DMS153 treated with DMSO at 0.1 percent for 48 hours (cell line): ENCODE results near the gene PARVA.
"Not testable (repeated sequence)": the region's sequence is repeated elsewhere in the genome, so short reads cannot be mapped to it uniquely, and the experiment has no call there.

Experiments used
- DNase-seq: peaks from one replicate; lab custom pipeline; 2025; ENCODE audit not compliant: unreplicated experiment; lab: John Stamatoyannopoulos, UW

The PARVA gene

DNA sequence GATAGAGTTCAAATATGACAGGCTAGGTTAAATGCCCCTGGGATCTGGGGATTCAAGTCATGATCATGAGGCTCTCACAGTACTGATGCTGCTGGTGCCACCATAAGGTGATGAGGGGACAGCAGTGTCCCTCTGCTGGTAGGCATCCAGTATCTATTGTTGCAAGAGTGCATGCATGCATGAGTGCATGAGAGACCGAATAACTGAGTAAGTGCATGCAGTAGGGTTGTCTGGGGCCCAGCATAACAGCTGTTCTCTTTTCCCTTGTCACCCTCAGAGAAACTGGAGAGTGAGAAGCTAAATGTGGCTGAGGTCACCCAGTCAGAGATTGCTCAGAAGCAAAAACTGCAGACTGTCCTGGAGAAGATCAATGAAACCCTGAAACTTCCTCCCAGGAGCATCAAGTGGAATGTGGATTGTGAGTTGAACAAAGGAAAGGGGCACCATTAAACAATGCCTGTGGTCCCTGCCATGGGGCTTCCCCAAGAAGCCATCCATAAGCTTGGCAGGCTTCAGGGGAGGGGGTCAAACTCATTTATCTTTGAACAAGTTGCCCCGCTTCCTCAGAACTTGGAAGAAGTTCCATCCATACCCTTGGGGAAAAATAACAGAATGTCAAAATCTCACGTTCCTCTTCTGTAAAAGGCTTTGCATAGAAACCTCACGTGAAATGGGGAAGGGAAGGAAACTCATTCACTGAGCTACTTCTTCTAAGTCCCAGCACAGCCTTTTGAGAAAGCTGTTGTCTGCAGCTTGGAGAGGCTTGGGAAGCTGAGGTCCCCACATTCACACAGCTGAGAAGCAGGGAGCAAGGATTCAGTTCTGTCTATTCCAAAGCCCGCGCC, 119.0 kb downstream of the PARVA start:
- no peak for DNase-seq

DNA sequence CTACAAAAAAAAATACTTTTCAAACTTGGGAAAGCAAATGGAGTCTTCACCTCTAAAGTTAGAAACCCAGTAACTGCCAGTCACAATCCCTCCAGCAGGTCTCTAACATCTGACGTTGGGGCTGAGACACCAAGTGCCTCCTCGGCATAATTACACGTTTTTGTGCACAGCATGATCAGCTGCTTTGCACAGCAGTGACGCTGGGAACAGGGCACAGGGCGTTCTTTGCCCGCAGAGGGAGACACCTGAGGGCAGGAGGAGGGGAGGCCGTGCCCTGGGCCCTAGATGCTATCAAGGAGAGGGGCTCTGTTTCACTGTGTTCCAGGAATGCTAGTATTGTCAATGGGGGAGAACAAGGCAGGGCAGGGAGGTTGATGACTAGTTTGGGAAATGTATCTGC, 120.1 kb downstream of the PARVA start:
- no peak for DNase-seq

DNA sequence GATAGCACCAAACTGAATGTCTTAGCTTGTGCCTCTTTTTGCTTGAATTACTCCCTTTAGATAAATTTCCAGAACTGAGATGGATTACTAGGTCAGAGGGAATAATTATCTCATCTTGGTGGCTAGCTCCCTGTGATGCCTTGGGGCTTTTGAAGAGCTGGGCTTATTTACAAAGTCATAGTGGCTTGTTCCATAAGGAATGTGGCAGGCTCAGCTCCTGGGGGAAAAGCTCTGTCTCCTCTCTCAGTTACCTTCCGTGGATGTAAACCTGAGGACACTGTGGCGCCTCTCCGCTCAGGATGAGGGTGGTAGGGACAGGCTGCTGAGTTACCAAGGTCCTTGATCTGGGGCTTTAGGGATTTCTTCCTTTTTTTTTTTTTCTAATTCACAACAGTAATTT, 121.7 kb downstream of the PARVA start:
- DNase-seq, result no peak

DNA sequence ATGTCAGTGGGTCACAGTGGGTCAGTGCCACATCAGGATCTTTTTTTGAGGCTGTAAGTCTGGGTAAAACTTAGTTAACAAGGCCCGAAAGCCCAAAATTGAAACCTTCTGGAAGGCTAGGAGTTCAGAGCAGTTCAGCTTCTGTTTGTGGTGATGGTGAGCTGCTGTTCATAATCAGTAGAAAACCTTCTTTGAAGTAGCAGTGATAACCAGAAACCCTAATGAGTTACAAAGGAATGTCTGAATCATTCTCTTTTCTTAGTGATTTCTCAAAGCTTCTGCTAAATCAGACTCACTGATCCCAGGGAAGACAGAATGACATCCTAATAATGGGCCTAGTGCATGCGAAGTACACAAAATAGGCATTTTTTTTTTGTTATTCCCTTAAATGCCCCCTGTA, 124.7 kb downstream of the PARVA start:
- DNase-seq, result no peak

DNA sequence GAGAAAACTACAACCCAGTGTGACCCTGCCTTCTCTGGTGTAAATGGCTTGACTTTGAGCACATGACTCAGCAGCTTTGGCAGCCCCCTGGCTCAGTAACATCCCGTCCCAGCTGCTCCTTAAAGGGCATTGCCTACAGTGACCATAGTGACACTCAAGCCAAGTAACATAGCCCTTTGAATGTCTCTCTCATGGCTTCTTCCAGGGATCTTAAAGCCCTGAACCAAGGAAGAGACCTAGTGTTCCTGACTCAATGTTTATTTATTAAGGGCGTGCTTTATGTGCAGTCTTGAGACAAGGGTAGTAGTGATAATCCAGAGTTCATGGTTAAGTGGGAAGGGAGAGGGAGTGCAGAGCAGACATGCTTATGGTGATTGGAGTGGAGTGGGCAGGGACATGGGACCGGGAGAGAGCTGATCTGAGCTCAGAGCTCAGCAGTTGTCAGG, 125.7 kb downstream of the PARVA start:
- no peak for DNase-seq

DNA sequence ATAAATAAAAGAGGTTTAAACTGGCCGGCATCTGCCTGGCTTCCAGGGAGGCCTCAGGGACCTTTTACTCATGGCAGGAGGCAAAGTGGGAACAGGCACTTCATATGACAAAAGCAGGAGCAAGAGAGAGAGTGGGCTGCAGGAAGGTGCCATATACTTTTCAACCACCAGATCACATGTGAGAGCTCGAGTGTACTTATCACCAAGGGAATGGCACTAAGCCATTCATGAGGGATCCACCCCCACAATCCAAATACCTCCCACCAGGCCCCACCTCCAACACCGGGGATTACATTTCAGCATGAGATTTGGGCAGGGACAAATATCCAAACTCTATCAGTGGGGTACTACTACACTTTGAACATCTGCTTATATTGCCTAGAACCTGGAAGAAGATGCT, 126.5 kb downstream of the PARVA start:
- no peak for DNase-seq

DNA sequence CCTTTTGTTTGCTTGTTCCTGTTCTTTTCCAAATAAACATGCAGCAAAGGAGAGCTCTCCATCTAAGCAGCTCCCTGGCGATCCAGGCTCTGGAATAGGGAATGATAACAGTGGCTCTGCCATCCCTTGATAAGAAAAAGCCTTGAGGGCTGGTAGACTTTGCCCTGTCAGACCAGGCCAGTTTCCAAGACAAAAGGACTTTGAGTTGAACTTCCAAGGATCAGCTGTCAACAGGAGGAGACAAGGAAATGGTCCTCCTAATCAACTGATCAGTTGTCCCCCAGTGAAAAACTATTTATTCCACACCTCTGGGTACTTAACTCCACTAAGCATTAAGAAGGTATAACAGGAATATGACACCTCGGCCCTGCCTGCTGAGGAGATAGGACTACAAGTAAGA, 127.8 kb downstream of the PARVA start:
- no peak for DNase-seq

DNA sequence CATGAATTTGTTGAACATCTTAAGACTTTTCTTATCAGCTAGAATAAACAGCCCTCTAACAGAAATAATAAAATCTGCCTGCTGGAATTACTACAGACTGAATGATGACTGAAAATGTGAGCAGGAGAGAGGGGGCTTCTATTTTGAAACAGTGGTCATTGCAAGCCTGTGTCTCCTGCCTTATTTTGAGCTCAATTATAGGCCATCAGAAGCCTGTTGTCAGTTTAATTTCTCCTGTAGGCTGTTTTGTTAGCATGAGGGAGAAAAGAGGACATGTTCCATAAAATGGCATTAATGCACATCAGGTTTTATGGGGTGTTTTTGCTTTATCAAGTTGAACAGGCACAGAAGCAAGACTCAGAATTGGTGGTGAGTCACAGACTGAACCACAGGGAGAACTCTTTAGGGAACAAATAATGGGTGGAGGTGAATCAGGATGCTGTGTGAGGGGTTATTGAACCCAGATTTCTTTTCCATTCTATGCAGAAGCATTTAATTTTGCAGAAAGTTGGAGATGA, 129.1 kb downstream of the PARVA start:
- DNase-seq, result no peak

DNA sequence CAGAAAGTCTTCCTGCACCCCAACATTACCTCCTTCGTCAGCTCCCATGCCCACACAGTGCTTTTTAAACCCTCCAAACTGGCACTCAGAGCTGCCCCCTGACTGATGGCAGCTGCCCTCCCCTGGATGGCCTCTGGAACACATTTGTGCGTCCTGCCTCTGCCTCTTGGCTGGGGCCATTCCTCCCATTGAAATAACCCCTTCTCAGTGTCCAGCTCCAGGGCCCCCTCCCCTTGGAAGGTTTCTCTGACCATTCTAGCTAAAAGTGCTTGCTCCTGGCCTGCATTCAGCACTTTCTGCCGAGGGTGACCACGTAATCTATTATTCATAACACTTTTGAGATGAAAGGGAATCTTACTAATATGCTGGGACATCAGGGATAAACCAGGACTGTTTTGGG, 130.0 kb downstream of the PARVA start:
- DNase-seq, result no peak

DNA sequence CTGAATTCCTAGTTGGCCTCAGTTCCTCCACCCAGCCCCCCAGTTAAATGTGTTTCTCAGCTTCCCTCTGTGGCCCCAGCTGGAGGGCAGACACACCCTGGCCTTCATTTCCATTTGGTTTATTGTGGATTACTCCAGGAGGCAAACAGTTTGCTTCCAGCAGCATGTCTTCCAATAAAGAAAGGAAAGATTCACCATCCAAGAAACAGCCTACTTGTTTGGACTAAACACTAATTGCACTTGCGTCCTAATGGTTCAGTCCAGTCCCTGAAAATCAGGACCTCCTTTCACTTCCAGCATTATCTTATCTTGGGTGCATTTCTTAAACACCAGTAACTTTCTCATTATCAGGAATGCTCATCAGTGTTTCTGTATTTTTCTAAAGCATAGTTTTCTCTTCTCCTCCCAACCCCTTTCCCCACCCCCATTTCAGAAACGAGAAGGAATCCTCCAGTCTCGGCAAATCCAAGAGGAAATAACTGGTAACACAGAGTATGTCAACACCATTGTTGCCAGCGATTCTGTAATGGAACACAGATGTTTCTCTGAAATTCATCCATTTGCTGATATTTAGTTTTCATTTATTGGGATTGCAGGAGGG, 130.9 kb downstream of the PARVA start:
- DNase-seq, result no peak

DNA sequence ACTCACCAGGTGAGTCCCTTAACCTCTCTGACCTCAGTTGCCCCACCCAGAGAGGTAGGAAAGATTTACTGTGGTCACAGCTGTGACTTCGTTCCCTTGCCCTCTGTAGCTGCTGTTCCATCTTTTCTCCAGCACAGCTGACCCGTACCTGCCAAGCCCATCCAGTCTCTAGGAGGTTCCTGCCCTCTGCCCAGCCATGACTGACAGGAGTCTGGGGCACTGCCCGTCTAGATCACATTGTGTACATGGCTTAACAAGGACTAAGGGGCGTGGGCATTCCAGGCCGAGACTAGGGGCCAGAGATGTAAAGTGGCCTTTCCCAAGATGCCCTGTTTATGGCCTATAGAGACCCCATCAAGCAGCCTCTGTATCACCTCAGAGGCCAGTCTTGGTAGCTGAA, 132.0 kb downstream of the PARVA start:
- DNase-seq, result no peak

DNA sequence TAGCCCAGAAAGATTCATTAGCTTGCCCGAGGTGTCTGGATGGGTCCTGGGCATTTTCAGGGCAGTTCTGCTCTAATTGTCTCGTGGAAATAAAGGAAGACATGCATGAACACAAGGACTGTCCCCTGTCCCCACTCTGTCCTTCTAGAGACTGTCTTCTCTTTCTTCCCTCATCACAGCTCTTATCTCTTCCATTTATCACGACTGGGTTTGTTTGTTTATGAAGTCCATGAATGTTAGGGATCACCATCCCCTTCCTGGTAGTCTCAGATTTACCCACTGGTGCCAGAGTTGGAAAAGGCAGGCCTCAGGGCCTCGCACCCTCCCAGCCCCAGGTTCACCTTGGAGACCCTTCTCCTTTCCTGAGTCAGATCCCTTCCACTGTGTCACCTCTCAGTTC, 134.8 kb downstream of the PARVA start:
- no peak for DNase-seq

DNA sequence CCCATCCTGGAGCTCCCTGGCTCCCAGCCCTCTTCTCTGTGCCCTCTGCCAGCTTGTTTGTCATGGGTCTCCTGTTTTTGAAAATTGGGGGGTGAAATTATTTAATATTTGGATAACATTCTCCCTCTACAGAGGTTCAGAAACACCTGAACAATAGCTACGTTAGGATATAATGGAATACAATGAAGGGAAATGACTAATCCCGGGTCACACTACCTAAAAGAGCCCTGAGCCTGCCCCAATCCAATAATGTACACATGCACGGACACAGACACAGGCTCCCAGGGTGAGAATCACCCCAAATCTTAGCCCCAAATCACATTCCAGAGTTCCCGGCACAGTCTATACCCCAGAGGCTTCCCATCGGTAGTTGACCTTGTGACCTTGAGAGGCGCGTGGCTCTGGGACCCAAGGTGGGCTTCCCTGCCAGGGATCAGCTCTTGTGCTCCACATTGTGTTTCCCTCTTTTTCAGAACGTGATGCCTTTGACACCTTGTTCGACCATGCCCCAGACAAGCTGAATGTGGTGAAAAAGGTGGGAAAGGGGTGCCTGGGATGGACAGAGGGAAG, 135.5 kb downstream of the PARVA start:
- no peak for DNase-seq

DNA sequence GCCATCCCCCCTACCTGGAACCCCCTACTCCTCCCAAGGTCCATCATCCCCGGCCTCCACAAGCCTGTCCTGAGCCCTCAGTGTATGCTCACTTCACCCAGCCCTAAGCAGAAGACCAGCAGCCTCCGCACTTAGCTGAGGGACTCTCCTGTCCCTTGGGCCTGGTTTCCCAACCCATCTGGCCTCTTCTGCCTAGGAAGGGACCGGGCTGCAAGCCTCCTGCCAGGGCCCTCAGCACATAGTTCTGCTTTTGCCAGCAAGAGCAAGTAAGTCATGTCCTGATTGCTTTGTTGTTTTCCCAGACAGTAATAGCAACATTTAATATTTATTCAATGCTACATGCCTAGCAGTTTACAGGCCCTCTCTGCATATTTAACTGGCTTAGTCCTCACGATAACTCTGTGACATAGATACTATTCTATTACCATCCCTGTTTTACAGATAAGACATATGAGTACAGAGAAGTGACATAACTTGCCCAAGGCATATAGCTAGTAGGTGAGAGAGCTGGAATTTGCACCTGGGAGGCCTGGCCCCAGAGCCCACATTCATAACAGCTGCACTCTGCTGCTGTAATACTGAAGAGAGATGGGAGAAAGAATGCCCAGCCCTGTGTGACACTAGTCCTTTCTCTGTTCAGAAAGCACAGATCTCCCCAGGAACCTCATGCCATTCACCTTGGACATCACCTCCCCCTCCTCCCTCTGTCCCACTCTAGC, 139.2 kb downstream of the PARVA start:
- no peak for DNase-seq

DNA sequence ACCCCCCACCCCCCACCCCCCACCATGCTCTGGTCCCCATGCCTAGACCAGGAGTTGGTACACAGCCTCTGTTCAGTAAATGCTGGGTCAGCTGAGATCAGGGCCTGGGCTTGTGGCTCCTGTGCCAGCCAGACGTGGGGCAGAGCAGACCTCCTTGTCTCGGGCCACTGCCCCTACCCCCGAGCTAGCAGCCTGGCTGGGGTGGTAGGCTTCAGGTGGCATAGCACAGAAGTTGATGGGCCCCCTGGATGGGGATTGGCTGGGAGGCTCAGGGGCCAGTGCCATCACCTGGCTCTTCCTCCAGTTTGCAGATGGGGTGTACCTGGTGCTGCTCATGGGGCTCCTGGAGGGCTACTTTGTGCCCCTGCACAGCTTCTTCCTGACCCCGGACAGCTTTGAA, 139.9 kb downstream of the PARVA start:
- no peak for DNase-seq

DNA sequence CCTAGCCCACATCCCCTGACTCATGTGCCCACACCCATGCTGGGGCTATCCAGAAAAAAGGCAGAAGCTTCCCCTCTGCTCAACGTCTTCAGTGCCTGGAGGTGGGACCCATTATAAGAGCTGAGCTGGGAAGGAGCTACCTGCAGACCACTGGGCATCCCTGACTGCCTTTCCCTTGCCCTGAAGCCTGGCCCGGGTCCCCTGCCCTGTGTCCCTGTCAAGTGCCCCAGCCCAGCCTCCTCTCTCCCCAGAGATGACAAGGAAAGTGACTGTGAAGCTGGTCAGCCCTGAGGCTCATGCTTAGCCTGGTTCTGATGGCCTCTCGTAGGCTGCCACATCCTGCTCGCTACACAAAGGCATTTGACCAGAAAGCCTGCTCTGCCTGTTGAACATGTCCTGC, 140.4 kb downstream of the PARVA start:
- no peak for DNase-seq

DNA sequence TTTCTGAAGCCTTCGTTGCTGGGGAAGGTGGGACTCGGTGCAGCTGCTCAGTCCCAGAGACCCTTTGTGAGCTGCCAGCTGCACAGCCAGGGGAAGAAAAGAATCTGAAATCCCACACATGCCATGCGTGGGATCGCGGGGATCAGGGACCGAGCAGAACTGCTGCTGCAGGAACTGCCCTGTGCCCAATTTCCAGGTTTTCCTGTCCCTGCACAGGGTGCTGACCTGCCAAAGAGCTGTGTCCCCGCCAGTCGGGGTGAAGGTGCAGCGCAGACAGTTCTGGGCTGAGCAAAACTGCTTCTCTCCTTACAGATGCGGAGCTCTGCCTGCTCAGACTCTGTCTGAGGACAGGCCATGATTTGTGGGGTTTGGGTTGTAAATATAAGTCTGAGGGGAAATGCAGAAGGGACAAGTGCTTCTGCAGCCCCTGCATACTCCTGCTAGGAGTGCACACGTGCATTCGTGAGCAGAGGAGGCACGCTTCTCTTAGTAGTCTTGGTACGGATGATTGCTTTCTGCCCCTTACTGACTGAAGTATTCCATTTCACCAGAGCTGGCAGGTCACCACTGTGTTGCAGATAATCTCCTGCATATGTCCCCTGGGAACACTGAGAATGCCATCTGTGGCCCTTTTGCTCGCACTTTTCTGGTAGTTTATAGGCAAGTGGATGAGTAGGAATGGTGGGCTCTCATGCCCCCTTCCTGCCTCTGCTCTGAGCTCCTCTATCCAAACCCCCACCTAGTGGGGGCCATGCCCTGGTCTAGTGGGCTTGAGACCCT, 141.4 kb downstream of the PARVA start:
- no peak for DNase-seq

DNA sequence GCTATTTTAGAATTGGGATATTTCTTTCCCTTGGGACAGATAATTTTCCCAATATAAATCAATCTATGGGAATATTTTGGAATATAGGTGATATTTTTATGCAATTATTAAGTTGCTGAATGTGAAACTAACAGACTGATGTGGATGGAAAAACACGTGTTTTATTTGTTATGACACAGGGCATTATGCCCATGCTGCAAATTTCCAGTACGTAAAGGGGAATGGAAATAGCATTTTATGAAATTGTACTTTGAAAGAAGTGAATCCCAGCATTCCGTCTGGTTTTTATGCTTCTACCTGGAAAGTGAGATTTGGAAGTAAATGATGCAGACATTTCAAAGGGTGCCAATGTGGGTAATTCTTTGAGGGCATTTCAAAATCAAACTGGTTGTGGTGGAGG, 142.7 kb downstream of the PARVA start:
- no peak for DNase-seq

DNA sequence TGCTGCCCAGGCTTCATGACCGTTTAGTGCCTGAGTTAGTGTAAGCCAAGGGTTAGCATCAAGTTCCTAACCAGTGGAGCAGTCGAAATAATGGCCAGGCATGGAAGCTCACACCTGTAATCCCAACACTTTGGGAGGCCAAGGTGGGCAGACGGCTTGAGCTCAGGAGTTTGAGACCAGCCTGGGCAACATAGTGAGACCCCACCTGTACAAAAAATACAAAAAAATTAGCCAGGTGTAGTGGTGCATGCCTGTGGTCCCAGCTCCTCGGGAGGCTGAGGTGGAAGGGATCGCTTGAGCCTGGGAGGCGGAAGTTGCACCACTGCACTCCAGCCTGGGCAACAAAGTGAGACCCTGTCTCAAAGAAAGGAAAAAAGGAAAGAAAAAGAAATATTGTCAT, 143.2 kb downstream of the PARVA start:
- DNase-seq, result not testable (repeated sequence)

DNA sequence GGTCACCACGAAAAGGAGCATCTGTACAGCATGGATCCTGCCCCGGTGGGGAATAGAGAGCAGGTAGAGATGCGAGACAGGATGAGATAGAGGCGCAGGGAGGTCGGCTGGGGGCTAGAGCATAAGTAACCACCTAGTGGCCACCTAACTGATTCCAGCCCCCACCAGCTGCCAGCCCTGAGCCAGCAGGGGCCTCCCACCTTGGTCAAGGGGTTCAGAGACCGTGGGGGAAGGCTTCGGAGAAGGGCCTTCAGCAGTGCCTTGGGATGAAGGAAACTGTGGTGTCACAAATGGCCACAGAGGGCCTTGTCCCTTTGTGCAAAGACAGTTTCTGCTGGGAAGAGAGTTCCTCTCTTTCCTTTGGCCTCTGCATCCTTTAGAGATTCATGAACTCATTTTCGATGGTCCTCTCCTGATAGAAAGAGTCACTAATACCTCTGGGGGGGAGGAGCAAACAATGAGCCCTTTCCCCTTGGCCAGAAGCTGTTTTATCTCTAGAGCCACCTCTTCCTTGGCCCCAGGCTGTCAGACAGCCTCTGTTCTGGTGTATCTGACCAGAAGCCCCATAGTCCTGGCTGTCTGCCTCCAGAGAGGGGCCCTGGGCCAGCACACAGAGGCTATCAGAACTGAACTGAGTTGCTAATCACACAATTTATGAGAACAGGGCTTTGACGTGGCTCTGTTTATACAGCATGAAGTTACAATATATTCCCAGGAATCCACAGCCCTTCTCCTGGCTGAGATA, 146.0 kb downstream of the PARVA start:
- DNase-seq, result no peak
